Breast epithelium (tissue), 3 donors: ENCODE results near the gene PDSS2.

Experiments used
- POLR2A ChIP-seq: fragments of 450-650 bp; IDR thresholded peaks from one replicate; pipeline ENCODE4 v1.6.1; 2016; ENCODE audit warnings: antibody characterized with exemption, mild to moderate bottlenecking, moderate library complexity
- POLR2AphosphoS5 ChIP-seq, 3 donors: sonication (generic); formaldehyde crosslinking; IDR thresholded peaks; one replicate each; pipeline ENCODE4 v1.6.1; 2017; ENCODE audit warnings: antibody characterized with exemption in 3 of 3
- TF ChIP-seq, protein P1 (sequence below), 3 donors: fragments of 450-650 bp; IDR thresholded peaks; one replicate each; pipeline ENCODE4 v1.5.1; 2016 to 2017; ENCODE audit warnings: antibody characterized with exemption in 3 of 3, mild to moderate bottlenecking in 3 of 3, moderate library complexity in 3 of 3

DNA sequence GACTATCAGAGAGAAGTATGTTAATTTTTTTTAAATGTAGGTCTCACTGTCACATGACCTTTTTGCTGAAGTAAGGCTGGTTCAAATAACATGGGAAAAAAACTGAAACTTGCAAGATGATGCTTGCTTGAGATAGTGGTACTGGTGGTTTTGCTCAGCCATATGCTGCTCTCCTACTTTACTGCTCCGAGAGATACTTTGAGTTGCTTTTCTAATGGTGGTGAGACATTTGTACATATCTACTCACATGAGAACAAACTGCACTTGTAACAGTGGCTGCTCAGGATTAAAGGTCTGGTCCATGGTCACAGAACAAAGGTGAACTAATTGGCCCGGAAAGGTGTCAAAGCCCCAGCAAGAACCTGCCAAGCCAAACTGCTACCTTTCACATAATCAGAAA, 237.8 kb downstream of the PDSS2 start:
- TF ChIP-seq, protein P1, sequence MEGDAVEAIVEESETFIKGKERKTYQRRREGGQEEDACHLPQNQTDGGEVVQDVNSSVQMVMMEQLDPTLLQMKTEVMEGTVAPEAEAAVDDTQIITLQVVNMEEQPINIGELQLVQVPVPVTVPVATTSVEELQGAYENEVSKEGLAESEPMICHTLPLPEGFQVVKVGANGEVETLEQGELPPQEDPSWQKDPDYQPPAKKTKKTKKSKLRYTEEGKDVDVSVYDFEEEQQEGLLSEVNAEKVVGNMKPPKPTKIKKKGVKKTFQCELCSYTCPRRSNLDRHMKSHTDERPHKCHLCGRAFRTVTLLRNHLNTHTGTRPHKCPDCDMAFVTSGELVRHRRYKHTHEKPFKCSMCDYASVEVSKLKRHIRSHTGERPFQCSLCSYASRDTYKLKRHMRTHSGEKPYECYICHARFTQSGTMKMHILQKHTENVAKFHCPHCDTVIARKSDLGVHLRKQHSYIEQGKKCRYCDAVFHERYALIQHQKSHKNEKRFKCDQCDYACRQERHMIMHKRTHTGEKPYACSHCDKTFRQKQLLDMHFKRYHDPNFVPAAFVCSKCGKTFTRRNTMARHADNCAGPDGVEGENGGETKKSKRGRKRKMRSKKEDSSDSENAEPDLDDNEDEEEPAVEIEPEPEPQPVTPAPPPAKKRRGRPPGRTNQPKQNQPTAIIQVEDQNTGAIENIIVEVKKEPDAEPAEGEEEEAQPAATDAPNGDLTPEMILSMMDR (IDR thresholded peaks at IDR 0.05), result no peak
- TF ChIP-seq POLR2AphosphoS5 (IDR thresholded peaks at IDR 0.05), result no peak
- TF ChIP-seq POLR2A, result no peak
